Osteocyte (in vitro differentiated cells): ENCODE data around the gene CFB. TPM values are rescaled to one million over a fixed set of nuclear protein-coding genes. Genes with fewer than 3 reads are reported as not detected.
"Not testable (repeated sequence)": the region's sequence is repeated elsewhere in the genome, so short reads cannot be mapped to it uniquely, and the experiment has no call there.

ENCODE experiments used
- DNase-seq: peaks from one replicate; pipeline ENCODE4 v3.0.0; 2021; ENCODE audit warnings: mixed read lengths; ENCODE audit not compliant: unreplicated experiment; ENCODE audit errors: extremely low spot score
- H3K27ac Mint-ChIP-seq: one replicate; pipeline ENCODE4 v1.8.0; 2021; ENCODE audit warnings: mild to moderate bottlenecking, mixed read lengths; ENCODE audit not compliant: unreplicated experiment
- H3K27me3 Mint-ChIP-seq: one replicate; pipeline ENCODE4 v1.8.0; 2021; ENCODE audit warnings: mixed read lengths; ENCODE audit not compliant: unreplicated experiment
- H3K36me3 Mint-ChIP-seq: one replicate; pipeline ENCODE4 v1.8.0; 2021; ENCODE audit warnings: mixed read lengths; ENCODE audit not compliant: unreplicated experiment
- H3K4me1 Mint-ChIP-seq: one replicate; pipeline ENCODE4 v1.8.0; 2021; ENCODE audit warnings: mixed read lengths; ENCODE audit not compliant: unreplicated experiment
- H3K4me3 Mint-ChIP-seq: one replicate; pipeline ENCODE4 v1.8.0; 2021; ENCODE audit warnings: mild to moderate bottlenecking, moderate library complexity, mixed read lengths; ENCODE audit not compliant: unreplicated experiment
- H3K9me3 Mint-ChIP-seq: one replicate; pipeline ENCODE4 v1.8.0; 2021; ENCODE audit warnings: mixed read lengths; ENCODE audit not compliant: unreplicated experiment
- total RNA-seq: library from RNA; stranded (reverse); gene quantifications from 2 replicates; pipeline ENCODE4 v1.2.1, GENCODE V29; 2021
- TF ChIP-seq, protein P1 (sequence below): fragments of 200-600 bp; sonication (generic); IDR thresholded peaks from 2 replicates; pipeline ENCODE4 v1.5.0; 2021; ENCODE audit warnings: antibody characterized with exemption, mild to moderate bottlenecking, moderate library complexity

The CFB gene
- total RNA-seq, 1 donor from 2014 or later: 6.9 TPM

DNA sequence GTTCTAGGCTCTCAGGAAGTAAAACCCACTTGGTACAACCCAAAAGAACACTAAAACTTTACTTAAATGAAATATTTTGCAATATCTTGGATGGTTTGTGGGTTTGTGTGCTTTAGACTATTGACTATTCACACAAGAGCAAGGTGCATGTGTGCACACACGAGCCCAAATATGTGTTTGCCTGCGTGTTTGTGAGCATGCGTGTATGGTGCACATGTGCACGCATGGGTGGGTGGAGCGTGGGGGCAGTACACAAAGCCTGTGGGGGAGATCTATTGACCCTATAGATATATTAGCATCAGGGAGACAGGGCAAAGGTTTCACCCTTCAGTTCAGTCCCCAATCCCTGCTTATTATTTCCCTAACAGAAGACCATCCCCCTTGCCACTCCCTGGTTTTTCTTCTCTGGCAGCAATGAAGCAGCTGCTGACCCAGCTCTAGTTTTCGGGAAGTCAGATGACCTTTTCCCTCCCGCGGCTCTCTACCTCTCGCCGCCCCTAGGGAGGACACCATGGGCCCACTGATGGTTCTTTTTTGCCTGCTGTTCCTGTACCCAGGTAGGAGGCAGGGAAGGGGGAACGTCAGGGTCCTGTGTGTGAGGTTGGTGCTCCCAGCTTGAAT is 18.5 kb upstream of the CFB start, which contains the start of gene C2:
TSS of gene C2 (plus strand) at position 476 of the 621 bp plus-strand sequence. CDS start at position 512, 36 bp downstream.
- Mint-ChIP-seq H3K36me3 (no peaks in the 10 kb centered on the region), H3K4me1 (no peaks in the 10 kb centered on the region), H3K27me3 (peaks cover 6% of the 10 kb centered on the region), H3K9me3 (no peaks in the 10 kb centered on the region), H3K4me3 (no peak within 1 kb of the TSS), H3K27ac (no peak within 1 kb of the TSS)
- TF ChIP-seq, protein P1, sequence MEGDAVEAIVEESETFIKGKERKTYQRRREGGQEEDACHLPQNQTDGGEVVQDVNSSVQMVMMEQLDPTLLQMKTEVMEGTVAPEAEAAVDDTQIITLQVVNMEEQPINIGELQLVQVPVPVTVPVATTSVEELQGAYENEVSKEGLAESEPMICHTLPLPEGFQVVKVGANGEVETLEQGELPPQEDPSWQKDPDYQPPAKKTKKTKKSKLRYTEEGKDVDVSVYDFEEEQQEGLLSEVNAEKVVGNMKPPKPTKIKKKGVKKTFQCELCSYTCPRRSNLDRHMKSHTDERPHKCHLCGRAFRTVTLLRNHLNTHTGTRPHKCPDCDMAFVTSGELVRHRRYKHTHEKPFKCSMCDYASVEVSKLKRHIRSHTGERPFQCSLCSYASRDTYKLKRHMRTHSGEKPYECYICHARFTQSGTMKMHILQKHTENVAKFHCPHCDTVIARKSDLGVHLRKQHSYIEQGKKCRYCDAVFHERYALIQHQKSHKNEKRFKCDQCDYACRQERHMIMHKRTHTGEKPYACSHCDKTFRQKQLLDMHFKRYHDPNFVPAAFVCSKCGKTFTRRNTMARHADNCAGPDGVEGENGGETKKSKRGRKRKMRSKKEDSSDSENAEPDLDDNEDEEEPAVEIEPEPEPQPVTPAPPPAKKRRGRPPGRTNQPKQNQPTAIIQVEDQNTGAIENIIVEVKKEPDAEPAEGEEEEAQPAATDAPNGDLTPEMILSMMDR: no peak
- DNase-seq: no peak

DNA sequence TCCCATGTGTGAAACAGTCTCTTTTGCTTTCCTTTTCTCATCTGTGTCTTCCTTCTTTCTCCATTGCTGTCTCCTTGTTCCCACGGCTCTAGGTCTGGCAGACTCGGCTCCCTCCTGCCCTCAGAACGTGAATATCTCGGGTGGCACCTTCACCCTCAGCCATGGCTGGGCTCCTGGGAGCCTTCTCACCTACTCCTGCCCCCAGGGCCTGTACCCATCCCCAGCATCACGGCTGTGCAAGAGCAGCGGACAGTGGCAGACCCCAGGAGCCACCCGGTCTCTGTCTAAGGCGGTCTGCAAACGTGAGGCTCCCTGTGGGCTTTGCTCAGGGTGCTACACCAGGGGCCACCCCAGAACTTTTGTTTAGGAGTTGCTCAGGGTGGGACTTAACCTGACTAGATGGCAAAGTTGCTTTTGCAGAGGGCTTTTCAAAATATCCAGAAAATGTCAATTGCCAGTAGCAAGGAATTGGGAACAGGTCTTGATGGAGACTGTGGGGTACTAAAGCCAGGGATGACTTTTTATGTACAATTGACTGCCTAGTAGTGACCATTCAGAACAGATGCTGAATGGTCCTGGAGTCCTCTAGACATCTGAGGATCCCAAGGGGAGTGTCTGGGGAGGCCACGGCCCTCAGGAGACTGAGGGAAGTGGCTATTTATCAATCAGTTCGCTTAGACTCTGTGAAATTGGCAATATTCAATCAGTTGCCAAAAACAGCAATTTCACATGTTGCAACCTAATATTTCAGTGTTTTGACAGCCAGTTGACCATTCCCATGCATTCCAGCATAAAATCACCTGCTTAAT is 17.8 kb upstream of the CFB start:
- Mint-ChIP-seq H3K9me3 (no peaks in the 10 kb centered on the region), H3K4me1 (no peaks in the 10 kb centered on the region), H3K27ac (no peak overlapping the region), H3K4me3 (no peak overlapping the region), H3K27me3 (peaks cover 9% of the 10 kb centered on the region), H3K36me3 (no peaks in the 10 kb centered on the region)
- TF ChIP-seq, protein P1: no peak
- DNase-seq: no peak

- H3K27me3 Mint-ChIP-seq: peaks cover 15% of the 10 kb centered on the region
- H3K36me3 Mint-ChIP-seq: no peaks in the 10 kb centered on the region
- no peak overlapping the region for H3K27ac Mint-ChIP-seq
- no peaks in the 10 kb centered on the region for H3K4me1 Mint-ChIP-seq
- H3K9me3 Mint-ChIP-seq: no peaks in the 10 kb centered on the region
- TF ChIP-seq, protein P1: no peak
- H3K4me3 Mint-ChIP-seq: no peak overlapping the region
- DNase-seq: no peak
Measured at GRCh38 chr6:31928672-31928939, 17.3 kb upstream of the CFB start.

DNA sequence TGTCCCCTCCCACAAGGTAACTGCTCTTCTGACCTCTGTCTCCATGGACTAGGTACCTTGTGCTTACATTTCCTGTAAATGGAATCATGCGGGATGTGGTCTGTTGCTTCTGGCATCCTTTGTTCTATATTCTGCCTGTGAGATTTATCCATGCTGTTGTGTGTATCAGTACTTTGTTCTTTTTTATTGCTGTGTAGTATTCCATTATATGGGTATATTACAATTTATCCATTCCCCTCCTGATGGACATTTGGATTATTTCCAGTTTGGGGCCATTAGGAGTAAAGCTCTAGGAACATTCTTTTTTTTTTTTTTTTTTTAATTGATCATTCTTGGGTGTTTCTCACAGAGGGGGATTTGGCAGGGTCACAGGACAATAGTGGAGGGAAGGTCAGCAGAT is 14.9 kb upstream of the CFB start:
- Mint-ChIP-seq H3K4me3 (no peak overlapping the region), H3K4me1 (no peaks in the 10 kb centered on the region), H3K9me3 (no peaks in the 10 kb centered on the region), H3K27me3 (peaks cover 19% of the 10 kb centered on the region), H3K27ac (no peak overlapping the region), H3K36me3 (no peaks in the 10 kb centered on the region)
- TF ChIP-seq, protein P1: no peak
- no peak for DNase-seq

DNA sequence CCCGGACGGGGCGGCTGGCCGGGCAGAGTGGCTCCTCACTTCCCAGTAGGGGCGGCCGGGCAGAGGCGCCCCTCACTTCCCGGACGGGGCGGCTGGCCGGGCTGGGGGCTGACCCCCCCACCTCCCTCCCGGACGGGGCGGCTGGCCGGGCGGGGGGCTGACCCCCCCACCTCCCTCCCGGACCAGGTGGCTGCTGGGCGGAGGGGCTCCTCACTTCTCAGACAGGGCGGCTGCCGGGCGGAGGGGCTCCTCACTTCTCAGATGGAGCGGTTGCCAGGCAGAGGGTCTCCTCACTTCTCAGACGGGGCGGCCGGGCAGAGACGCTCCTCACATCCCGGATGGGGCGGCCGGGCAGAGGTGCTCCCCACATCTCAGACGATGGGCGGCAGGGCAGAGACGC is 13.8 kb upstream of the CFB start:
- not testable (repeated sequence) for H3K9me3 Mint-ChIP-seq, H3K4me1 Mint-ChIP-seq, DNase-seq, H3K4me3 Mint-ChIP-seq, H3K36me3 Mint-ChIP-seq, H3K27ac Mint-ChIP-seq
- peaks cover 19% of the 10 kb centered on the region for H3K27me3 Mint-ChIP-seq
